Measurements from ENCODE around the gene UBR2. TPM values are rescaled to one million over a fixed set of nuclear protein-coding genes. Genes with fewer than 3 reads are reported as not detected.

Gene UBR2
- total and polyA plus RNA-seq, 9 of the 15 experiments (the other 6 are each of a cell fraction or from before 2014, with no cell fraction given), result 9.1 to 38.9 (median 23.4) TPM

GRCh38 chr6:42726485-42727086, 162.8 kb downstream of the UBR2 start (continued):
- TF ChIP-seq AFF1 (IDR thresholded peaks at IDR 0.05; ENCODE audit: low read depth in 1 of 2, partially characterized antibody in 2 of 2), result peak; percentile 37 to 45
- TF ChIP-seq ZNF57 (CRISPR knock-in tag; IDR thresholded peaks at IDR 0.05), result no peak
- no peak for TF ChIP-seq FOXJ2 (tag; IDR thresholded peaks at IDR 0.05)
- peak; percentile 74; the same call in 1 of the 2 replicates for TF ChIP-seq HDAC2 (IDR thresholded peaks at IDR 0.05)
- no peak for TF ChIP-seq RBM22 (IDR thresholded peaks at IDR 0.05; ENCODE audit: low read depth, low read length, poor library complexity, severe bottlenecking)
- peak; percentile 99 for TF ChIP-seq RAD21 (CRISPR knock-in tag; conservative IDR thresholded peaks at IDR 0.05 in 1 of 2, IDR thresholded peaks at IDR 0.05 in 1 of 2)
- TF ChIP-seq REST (IDR thresholded peaks at IDR 0.05; ENCODE audit: borderline replicate concordance), result peak; percentile 95
- no peak for TF ChIP-seq REST (CRISPR knock-in tag; IDR thresholded peaks at IDR 0.05; ENCODE audit: low read depth)
- TF ChIP-seq BRD9 (IDR thresholded peaks at IDR 0.05; ENCODE audit: low read depth, partially characterized antibody), result peak; percentile 42
- no peak for TF ChIP-seq STAT6 (CRISPR knock-in tag; IDR thresholded peaks at IDR 0.05)
- TF ChIP-seq SOX6 (IDR thresholded peaks at IDR 0.05), result peak; percentile 22; the same call in 1 of the 2 replicates
- no peak for TF ChIP-seq ZFP1 (CRISPR knock-in tag; IDR thresholded peaks at IDR 0.05)
- TF ChIP-seq HDAC8 (tag; IDR thresholded peaks at IDR 0.05), result no peak
- TF ChIP-seq SUPT5H (IDR thresholded peaks at IDR 0.05), result no peak
